Spleen (tissue), 11 donors: ENCODE data around the gene MPZ. TPM values are rescaled to one million over a fixed set of nuclear protein-coding genes. Genes with fewer than 3 reads are reported as not detected.

Source experiments
- DNase-seq: peaks from one replicate; pipeline ENCODE4 v3.0.0-alpha.2; 2020
- H3K27ac ChIP-seq, 8 donors: fragments of 200-600 bp; sonication (generic) in 7 of 8; 1 replicate in 4 of 8; 2 replicates in 4 of 8; pipeline versions ENCODE4 v1.5.0 to v1.8.0; 2016 to 2021; ENCODE audit warnings: inconsistent platforms in 4 of 8, mild to moderate bottlenecking in 4 of 8, moderate library complexity in 1 of 8
- H3K27me3 ChIP-seq, 7 donors: fragments of 200-600 bp; sonication (generic) in 6 of 7; replicated peaks in 1 of 7; 1 replicate in 4 of 7; 2 replicates in 3 of 7; pipeline versions ENCODE4 v1.5.0 to v1.8.0; 2016 to 2021; ENCODE audit warnings: inconsistent platforms in 3 of 7, mild to moderate bottlenecking in 1 of 7
- H3K36me3 ChIP-seq, 6 donors: fragments of 200-600 bp; sonication (generic) in 5 of 6; 1 replicate in 4 of 6; 2 replicates in 2 of 6; pipeline versions ENCODE4 v1.5.0 to v1.8.0; 2016 to 2021; ENCODE audit warnings: inconsistent platforms in 2 of 6
- H3K4me1 ChIP-seq, 6 donors: fragments of 200-600 bp; sonication (generic) in 5 of 6; 1 replicate in 3 of 6; 2 replicates in 3 of 6; pipeline versions ENCODE4 v1.5.0 to v1.8.0; 2016 to 2021; ENCODE audit warnings: inconsistent platforms in 3 of 6
- H3K4me3 ChIP-seq, 8 donors: fragments of 200-600 bp; sonication (generic) in 7 of 8; 1 replicate in 4 of 8; 2 replicates in 4 of 8; pipeline versions ENCODE4 v1.5.0 to v1.8.0; 2016 to 2021; ENCODE audit warnings: inconsistent platforms in 4 of 8, mild to moderate bottlenecking in 4 of 8, moderate library complexity in 2 of 8
- H3K9me3 ChIP-seq, 8 donors: fragments of 200-600 bp; sonication (generic) in 7 of 8; 1 replicate in 4 of 8; 2 replicates in 4 of 8; pipeline versions ENCODE4 v1.5.0 to v1.8.0; 2016 to 2021; ENCODE audit warnings: inconsistent platforms in 4 of 8
- POLR2A ChIP-seq, 3 donors: fragments of 450-650 bp; IDR thresholded peaks; one replicate each; pipeline ENCODE4 v1.5.1; 2017; ENCODE audit warnings: antibody characterized with exemption in 3 of 3, mild to moderate bottlenecking in 1 of 3
- POLR2AphosphoS5 ChIP-seq, 3 donors: sonication (generic); formaldehyde crosslinking; IDR thresholded peaks; one replicate each; pipeline ENCODE4 v1.5.1; 2017; ENCODE audit warnings: antibody characterized with exemption in 3 of 3
- WGBS, 5 donors: extraction: QIAGEN DNeasy Blood & Tissue Kit in 3 of 5; methylation state at CpG; one replicate each; pipeline versions ENCODE4 v1.1.5 to v1.1.7; 2013 to 2018; 5-methylcytosine and 5-hydroxymethylcytosine counted together
- intact Hi-C: fragments of 100-400 bp; cut with DNase I; formaldehyde crosslinking; loops from one replicate; pipeline ENCODE4 v1.15.0; 2023; ENCODE audit warnings: low total_unique reads
- polyA plus RNA-seq, 3 donors: library from polyadenylated mRNA; stranded (reverse); fragments of 200-250 nt; gene quantifications; one replicate each; pipeline ENCODE4 v1.2.1, GENCODE V29; 2013
- total RNA-seq, 7 donors: library from RNA; depleted of rRNA in 3 of 7; stranded (reverse); fragments of >200 nt in 3 of 7; fragmentation: NEBNext Ultra II Directional in 4 of 7; extraction: Animal tissue kit (Norgen Biotek cat#: 25700) in 4 of 7; gene quantifications; one replicate each; pipeline versions ENCODE4 v1.1.0 to v1.2.1, GENCODE V29; 2016 to 2021
- TF ChIP-seq, protein P1 (sequence below), 11 experiments: fragments of 200-600 bp in 7 of 11; fragments of 450-650 bp in 4 of 11; sonication (generic) in 4 of 11; IDR thresholded peaks in 8 of 11; conservative IDR thresholded peaks in 3 of 11; 1 replicate in 7 of 11; 2 replicates in 4 of 11; pipeline versions ENCODE4 v1.4.0 to v1.8.0; 2016 to 2021; ENCODE audit warnings: antibody characterized with exemption in 11 of 11, inconsistent platforms in 4 of 11, mild to moderate bottlenecking in 1 of 11
- donor health status: healthy with polysubstance abuse.
- donor health status: DM: no; HTN: no; CAD: no; lungs with moderate emphysema.
- donor health status: DM: no; HTN: no; CAD: no.
- donor health status: Bipolar disorder and iron deficiency.
- donor health status: healthy.
- donor health status: DM: no; HTN: no; CAD: no.
- donor health status: DM: yes; HTN: yes; CAD: no.

The MPZ gene
- total and polyA plus RNA-seq, 10 donors: 1.5 to 11.9 (median 6.9) TPM

DNA sequence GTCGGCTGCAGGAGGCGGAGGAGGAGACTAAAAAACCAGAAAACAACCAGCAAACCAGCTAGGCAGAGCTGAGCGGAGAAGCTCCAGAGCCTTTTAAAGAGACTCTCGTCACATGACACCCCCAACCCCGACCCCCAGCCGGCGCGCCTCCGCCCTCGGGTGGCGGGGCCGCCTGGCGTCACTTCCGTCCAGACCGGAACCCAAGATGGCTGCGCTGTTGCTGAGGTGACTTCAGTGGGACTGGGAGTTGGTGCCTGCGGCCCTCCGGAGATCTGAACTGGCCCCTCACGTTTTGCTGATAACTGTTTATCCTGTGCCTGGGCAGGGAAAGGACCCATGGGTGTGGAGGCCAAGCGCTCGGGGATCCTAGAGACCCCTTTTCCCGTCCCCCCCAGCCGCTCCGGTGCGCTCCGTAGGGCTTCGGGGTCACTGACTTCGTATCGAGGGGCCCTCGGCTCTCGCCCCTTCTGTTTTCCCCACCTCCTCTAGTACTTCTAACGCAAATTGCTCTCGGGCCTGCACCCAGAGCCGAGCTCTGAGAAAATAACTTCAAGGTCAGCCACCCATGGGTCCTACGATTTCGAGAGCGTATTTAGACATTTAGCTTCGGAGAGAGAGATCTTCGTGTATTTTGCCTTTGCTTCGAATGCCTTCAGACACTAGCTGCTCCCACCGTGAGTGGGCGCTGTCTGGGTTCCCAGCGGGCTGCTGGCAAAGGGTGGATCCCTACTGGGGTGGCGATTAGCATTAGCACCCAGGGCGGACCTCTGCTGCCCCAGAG lies 4.6 kb upstream of the MPZ start, which contains the start of gene SDHC:
Gene SDHC, plus strand, starts transcription at position 181 of the 781 bp plus-strand sequence. Its CDS starts 25 bp downstream, at position 206.
- peak; percentile 97 for DNase-seq
- no peaks in the 10 kb centered on the region for H3K27me3 ChIP-seq
- peaks cover 0 to 12% (median 6%) of the 10 kb centered on the region in 6 donors for H3K36me3 ChIP-seq
- H3K4me3 ChIP-seq: peak within 1 kb of the TSS; percentile 68 to 92 (median 88)
- peaks cover 10 to 47% (median 25%) of the 10 kb centered on the region in 6 donors for H3K4me1 ChIP-seq
- H3K27ac ChIP-seq: peak within 1 kb of the TSS; percentile 92 to 97 (median 94)
- intact Hi-C loops: loop anchor here (10.0 kb wide), 1 partner anchor 50 kb away; the partner anchor contains the start of gene CFAP126
- H3K9me3 ChIP-seq: no peaks in the 10 kb centered on the region
- TF ChIP-seq, protein P1, sequence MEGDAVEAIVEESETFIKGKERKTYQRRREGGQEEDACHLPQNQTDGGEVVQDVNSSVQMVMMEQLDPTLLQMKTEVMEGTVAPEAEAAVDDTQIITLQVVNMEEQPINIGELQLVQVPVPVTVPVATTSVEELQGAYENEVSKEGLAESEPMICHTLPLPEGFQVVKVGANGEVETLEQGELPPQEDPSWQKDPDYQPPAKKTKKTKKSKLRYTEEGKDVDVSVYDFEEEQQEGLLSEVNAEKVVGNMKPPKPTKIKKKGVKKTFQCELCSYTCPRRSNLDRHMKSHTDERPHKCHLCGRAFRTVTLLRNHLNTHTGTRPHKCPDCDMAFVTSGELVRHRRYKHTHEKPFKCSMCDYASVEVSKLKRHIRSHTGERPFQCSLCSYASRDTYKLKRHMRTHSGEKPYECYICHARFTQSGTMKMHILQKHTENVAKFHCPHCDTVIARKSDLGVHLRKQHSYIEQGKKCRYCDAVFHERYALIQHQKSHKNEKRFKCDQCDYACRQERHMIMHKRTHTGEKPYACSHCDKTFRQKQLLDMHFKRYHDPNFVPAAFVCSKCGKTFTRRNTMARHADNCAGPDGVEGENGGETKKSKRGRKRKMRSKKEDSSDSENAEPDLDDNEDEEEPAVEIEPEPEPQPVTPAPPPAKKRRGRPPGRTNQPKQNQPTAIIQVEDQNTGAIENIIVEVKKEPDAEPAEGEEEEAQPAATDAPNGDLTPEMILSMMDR (IDR thresholded peaks at IDR 0.05 in 8 of 11, conservative IDR thresholded peaks at IDR 0.05 in 3 of 11): no peak
- TF ChIP-seq POLR2A (IDR thresholded peaks at IDR 0.05) (peak in 1 of 3 donors; percentile 56), POLR2AphosphoS5 (IDR thresholded peaks at IDR 0.05) (peak; percentile 96 to 98 (median 97))
- 0 to 1% (median 1%) methylated on average over 29 to 45 of the region's 45 CpGs for WGBS, 5 donors

GRCh38 chr1:161313554-161314200 lies 3.9 kb upstream of the MPZ start:
- DNase-seq: no peak
- no peaks in the 10 kb centered on the region for H3K9me3 ChIP-seq
- peaks cover 0 to 5% (median under 1%) of the 10 kb centered on the region in 6 donors for H3K36me3 ChIP-seq
- H3K4me3 ChIP-seq: peak overlapping the region; percentile 68 to 92 (median 88)
- TF ChIP-seq POLR2AphosphoS5 (IDR thresholded peaks at IDR 0.05) (no peak), POLR2A (IDR thresholded peaks at IDR 0.05) (no peak)
- TF ChIP-seq, protein P1 (IDR thresholded peaks at IDR 0.05 in 8 of 11, conservative IDR thresholded peaks at IDR 0.05 in 3 of 11): no peak
- WGBS, 5 donors: 35 to 39% (median 36%) methylated on average over 28 of the region's 28 CpGs
- H3K27ac ChIP-seq: peak overlapping the region; percentile 92 to 97 (median 94)
- no peaks in the 10 kb centered on the region for H3K27me3 ChIP-seq
- intact Hi-C loops: loop anchor here (10.0 kb wide), 1 partner anchor 51 kb away; the partner anchor contains the start of gene CFAP126
- peaks cover 10 to 42% (median 25%) of the 10 kb centered on the region in 6 donors for H3K4me1 ChIP-seq

- intact Hi-C loops: loop anchor here (10.0 kb wide), 1 partner anchor 53 kb away; the partner anchor contains the start of gene CFAP126
- TF ChIP-seq POLR2AphosphoS5 (IDR thresholded peaks at IDR 0.05) (no peak), POLR2A (IDR thresholded peaks at IDR 0.05) (no peak)
- TF ChIP-seq, protein P1 (IDR thresholded peaks at IDR 0.05 in 8 of 11, conservative IDR thresholded peaks at IDR 0.05 in 3 of 11): no peak
These were observed 1.9 kb upstream of the MPZ start for GRCh38 chr1:161311595-161312181.

More at GRCh38 chr1:161311595-161312181, 1.9 kb upstream of the MPZ start:
- 88 to 96% (median 93%) methylated on average over 4 of the region's 4 CpGs for WGBS, 5 donors
- H3K4me1 ChIP-seq: peaks cover 12 to 48% (median 34%) of the 10 kb centered on the region in 6 donors
- H3K27ac ChIP-seq: no peak overlapping the region
- no peak for DNase-seq
- no peaks in the 10 kb centered on the region for H3K36me3 ChIP-seq
- H3K4me3 ChIP-seq: no peak overlapping the region
- H3K9me3 ChIP-seq: no peaks in the 10 kb centered on the region
- no peaks in the 10 kb centered on the region for H3K27me3 ChIP-seq
